Spleen (tissue), 11 donors: ENCODE measurements around the gene ZNF208. TPM values are rescaled to one million over a fixed set of nuclear protein-coding genes. Genes with fewer than 3 reads are reported as not detected.
"Not testable (repeated sequence)": the region's sequence is repeated elsewhere in the genome, so short reads cannot be mapped to it uniquely, and the experiment has no call there.

Experiments
- DNase-seq: peaks from one replicate; pipeline ENCODE4 v3.0.0-alpha.2; 2020
- H3K27ac ChIP-seq, 8 donors: fragments of 200-600 bp; sonication (generic) in 7 of 8; 1 replicate in 4 of 8; 2 replicates in 4 of 8; pipeline versions ENCODE4 v1.5.0 to v1.8.0; 2016 to 2021; ENCODE audit warnings: inconsistent platforms in 4 of 8, mild to moderate bottlenecking in 4 of 8, moderate library complexity in 1 of 8
- H3K27me3 ChIP-seq, 7 donors: fragments of 200-600 bp; sonication (generic) in 6 of 7; replicated peaks in 1 of 7; 1 replicate in 4 of 7; 2 replicates in 3 of 7; pipeline versions ENCODE4 v1.5.0 to v1.8.0; 2016 to 2021; ENCODE audit warnings: inconsistent platforms in 3 of 7, mild to moderate bottlenecking in 1 of 7
- H3K36me3 ChIP-seq, 6 donors: fragments of 200-600 bp; sonication (generic) in 5 of 6; 1 replicate in 4 of 6; 2 replicates in 2 of 6; pipeline versions ENCODE4 v1.5.0 to v1.8.0; 2016 to 2021; ENCODE audit warnings: inconsistent platforms in 2 of 6
- H3K4me1 ChIP-seq, 6 donors: fragments of 200-600 bp; sonication (generic) in 5 of 6; 1 replicate in 3 of 6; 2 replicates in 3 of 6; pipeline versions ENCODE4 v1.5.0 to v1.8.0; 2016 to 2021; ENCODE audit warnings: inconsistent platforms in 3 of 6
- H3K4me3 ChIP-seq, 8 donors: fragments of 200-600 bp; sonication (generic) in 7 of 8; 1 replicate in 4 of 8; 2 replicates in 4 of 8; pipeline versions ENCODE4 v1.5.0 to v1.8.0; 2016 to 2021; ENCODE audit warnings: inconsistent platforms in 4 of 8, mild to moderate bottlenecking in 4 of 8, moderate library complexity in 2 of 8
- H3K9me3 ChIP-seq, 8 donors: fragments of 200-600 bp; sonication (generic) in 7 of 8; 1 replicate in 4 of 8; 2 replicates in 4 of 8; pipeline versions ENCODE4 v1.5.0 to v1.8.0; 2016 to 2021; ENCODE audit warnings: inconsistent platforms in 4 of 8
- CTCF ChIP-seq, 11 experiments: fragments of 200-600 bp in 7 of 11; fragments of 450-650 bp in 4 of 11; sonication (generic) in 4 of 11; IDR thresholded peaks in 8 of 11; conservative IDR thresholded peaks in 3 of 11; 1 replicate in 7 of 11; 2 replicates in 4 of 11; pipeline versions ENCODE4 v1.4.0 to v1.8.0; 2016 to 2021; ENCODE audit warnings: antibody characterized with exemption in 11 of 11, inconsistent platforms in 4 of 11, mild to moderate bottlenecking in 1 of 11
- POLR2A ChIP-seq, 3 donors: fragments of 450-650 bp; IDR thresholded peaks; one replicate each; pipeline ENCODE4 v1.5.1; 2017; ENCODE audit warnings: antibody characterized with exemption in 3 of 3, mild to moderate bottlenecking in 1 of 3
- POLR2AphosphoS5 ChIP-seq, 3 donors: sonication (generic); formaldehyde crosslinking; IDR thresholded peaks; one replicate each; pipeline ENCODE4 v1.5.1; 2017; ENCODE audit warnings: antibody characterized with exemption in 3 of 3
- WGBS, 5 donors: extraction: QIAGEN DNeasy Blood & Tissue Kit in 3 of 5; methylation state at CpG; one replicate each; pipeline versions ENCODE4 v1.1.5 to v1.1.7; 2013 to 2018; 5-methylcytosine and 5-hydroxymethylcytosine counted together
- intact Hi-C: fragments of 100-400 bp; cut with DNase I; formaldehyde crosslinking; loops from one replicate; pipeline ENCODE4 v1.15.0; 2023; ENCODE audit warnings: low total_unique reads
- polyA plus RNA-seq, 3 donors: library from polyadenylated mRNA; stranded (reverse); fragments of 200-250 nt; gene quantifications; one replicate each; pipeline ENCODE4 v1.2.1, GENCODE V29; 2013
- total RNA-seq, 7 donors: library from RNA; depleted of rRNA in 3 of 7; stranded (reverse); fragments of >200 nt in 3 of 7; fragmentation: NEBNext Ultra II Directional in 4 of 7; extraction: Animal tissue kit (Norgen Biotek cat#: 25700) in 4 of 7; gene quantifications; one replicate each; pipeline versions ENCODE4 v1.1.0 to v1.2.1, GENCODE V29; 2016 to 2021
- donor health status: healthy with polysubstance abuse.
- donor health status: DM: no; HTN: no; CAD: no; lungs with moderate emphysema.
- donor health status: DM: no; HTN: no; CAD: no.
- donor health status: Bipolar disorder and iron deficiency.
- donor health status: healthy.
- donor health status: DM: no; HTN: no; CAD: no.
- donor health status: DM: yes; HTN: yes; CAD: no.

ZNF208 gene
- total and polyA plus RNA-seq, 10 donors: 0.78 to 24.1 (median 6.8) TPM

- H3K36me3 ChIP-seq: no peaks in the 10 kb centered on the region
- no peak for TF ChIP-seq CTCF (IDR thresholded peaks at IDR 0.05 in 8 of 11, conservative IDR thresholded peaks at IDR 0.05 in 3 of 11)
- no peak for TF ChIP-seq POLR2AphosphoS5 (IDR thresholded peaks at IDR 0.05)
- no peak for TF ChIP-seq POLR2A (IDR thresholded peaks at IDR 0.05)
- no peak for DNase-seq
- no peak overlapping the region for H3K27ac ChIP-seq
- no peaks in the 10 kb centered on the region for H3K27me3 ChIP-seq
- intact Hi-C loops: no loop called here
- WGBS, 5 donors: 82 to 93% (median 89%) methylated on average over 3 of the region's 3 CpGs
- no peaks in the 10 kb centered on the region for H3K4me1 ChIP-seq
- H3K4me3 ChIP-seq: no peak overlapping the region
- peaks cover 0 to 96% (median 35%) of the 10 kb centered on the region in 8 donors for H3K9me3 ChIP-seq
Measured at GRCh38 chr19:21901861-21902260, 108.9 kb downstream of the ZNF208 start.

GRCh38 chr19:21900401-21900800 lies 110.3 kb downstream of the ZNF208 start:
- no peaks in the 10 kb centered on the region for H3K36me3 ChIP-seq
- DNase-seq: no peak
- WGBS, 5 donors: 78 to 100% (median 94%) methylated on average over 1 of the region's 1 CpG
- TF ChIP-seq POLR2AphosphoS5 (IDR thresholded peaks at IDR 0.05) (no peak), CTCF (IDR thresholded peaks at IDR 0.05 in 8 of 11, conservative IDR thresholded peaks at IDR 0.05 in 3 of 11) (no peak), POLR2A (IDR thresholded peaks at IDR 0.05) (no peak)
- no peak overlapping the region for H3K27ac ChIP-seq
- H3K27me3 ChIP-seq: no peaks in the 10 kb centered on the region
- intact Hi-C loops: no loop called here
- H3K9me3 ChIP-seq: peaks cover 0 to 97% (median 40%) of the 10 kb centered on the region in 8 donors
- no peaks in the 10 kb centered on the region for H3K4me1 ChIP-seq
- H3K4me3 ChIP-seq: no peak overlapping the region

- Histone ChIP-seq H3K27ac (no peak overlapping the region), H3K4me1 (no peaks in the 10 kb centered on the region), H3K4me3 (no peak overlapping the region), H3K9me3 (peaks cover 0 to 30% (median 22%) of the 10 kb centered on the region in 8 donors), H3K36me3 (no peaks in the 10 kb centered on the region), H3K27me3 (no peaks in the 10 kb centered on the region)
- intact Hi-C loops: no loop called here
- no peak for DNase-seq
- 78 to 100% (median 81%) methylated on average over 1 of the region's 1 CpG for WGBS, 5 donors
- TF ChIP-seq POLR2A (IDR thresholded peaks at IDR 0.05) (no peak), CTCF (IDR thresholded peaks at IDR 0.05 in 8 of 11, conservative IDR thresholded peaks at IDR 0.05 in 3 of 11) (no peak), POLR2AphosphoS5 (IDR thresholded peaks at IDR 0.05) (no peak)
Measured at GRCh38 chr19:21891086-21891485, 119.7 kb downstream of the ZNF208 start.

GRCh38 chr19:21890017-21890416 lies 120.7 kb downstream of the ZNF208 start:
- WGBS, 5 donors: 13 to 50% (median 18%) methylated on average over 2 to 9 of the region's 9 CpGs

GRCh38 chr19:21885516-21885915 lies 125.2 kb downstream of the ZNF208 start:
- DNase-seq, H3K9me3 ChIP-seq, intact Hi-C loops, H3K36me3 ChIP-seq, H3K27ac ChIP-seq, H3K4me3 ChIP-seq, H3K27me3 ChIP-seq, H3K4me1 ChIP-seq: not testable (repeated sequence)
- 53 to 92% (median 83%) methylated on average over 2 of the region's 2 CpGs for WGBS, 5 donors

More at GRCh38 chr19:21890017-21890416, 120.7 kb downstream of the ZNF208 start:
- DNase-seq, H3K36me3 ChIP-seq, H3K4me3 ChIP-seq, intact Hi-C loops, H3K27ac ChIP-seq, H3K4me1 ChIP-seq, H3K27me3 ChIP-seq: not testable (repeated sequence)
- peaks cover 0 to 24% (median 13%) of the 10 kb centered on the region in 8 donors for H3K9me3 ChIP-seq
- peak in 7 of 11 experiments; percentile 22 to 66 (median 54) for TF ChIP-seq CTCF (IDR thresholded peaks at IDR 0.05 in 8 of 11, conservative IDR thresholded peaks at IDR 0.05 in 3 of 11)

GRCh38 chr19:21884786-21885185 lies 126.0 kb downstream of the ZNF208 start:
- H3K27me3 ChIP-seq, H3K4me1 ChIP-seq, H3K4me3 ChIP-seq, DNase-seq, intact Hi-C loops, H3K36me3 ChIP-seq, H3K9me3 ChIP-seq, H3K27ac ChIP-seq: not testable (repeated sequence)
- WGBS, 5 donors: 89 to 93% (median 90%) methylated on average over 8 of the region's 8 CpGs
